Measurements from ENCODE around the gene SNTG2. TPM values are rescaled to one million over a fixed set of nuclear protein-coding genes. Genes with fewer than 3 reads are reported as not detected.

Gene SNTG2
- total RNA-seq, 3 donors from 2014 or later (not counting 1 experiment from before 2014, with no cell fraction given): not detected

DNA sequence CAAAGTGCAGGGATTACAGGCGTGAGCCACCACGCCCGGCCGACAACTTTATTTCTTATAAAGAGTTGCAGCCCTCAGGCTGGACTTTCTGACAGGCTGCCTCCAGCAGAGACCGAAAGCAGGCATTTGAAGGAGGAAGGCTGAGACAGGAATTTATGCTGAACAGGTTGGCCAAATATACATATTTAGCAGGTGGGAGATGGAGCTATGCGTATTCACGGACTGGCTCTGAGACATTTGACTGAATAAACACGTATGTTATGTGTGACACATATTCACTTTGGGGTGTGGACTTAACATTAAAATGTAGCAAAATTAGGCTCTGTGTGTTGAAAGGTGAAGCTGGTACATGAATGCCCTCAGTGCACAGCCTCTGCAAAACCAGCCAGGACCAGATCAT lies 65.9 kb downstream of the SNTG2 start:
- H3K36me3 ChIP-seq (ENCODE audit: control insufficient read depth, insufficient read depth, low read length): no peaks in the 10 kb centered on the region
- TF ChIP-seq, protein P1, sequence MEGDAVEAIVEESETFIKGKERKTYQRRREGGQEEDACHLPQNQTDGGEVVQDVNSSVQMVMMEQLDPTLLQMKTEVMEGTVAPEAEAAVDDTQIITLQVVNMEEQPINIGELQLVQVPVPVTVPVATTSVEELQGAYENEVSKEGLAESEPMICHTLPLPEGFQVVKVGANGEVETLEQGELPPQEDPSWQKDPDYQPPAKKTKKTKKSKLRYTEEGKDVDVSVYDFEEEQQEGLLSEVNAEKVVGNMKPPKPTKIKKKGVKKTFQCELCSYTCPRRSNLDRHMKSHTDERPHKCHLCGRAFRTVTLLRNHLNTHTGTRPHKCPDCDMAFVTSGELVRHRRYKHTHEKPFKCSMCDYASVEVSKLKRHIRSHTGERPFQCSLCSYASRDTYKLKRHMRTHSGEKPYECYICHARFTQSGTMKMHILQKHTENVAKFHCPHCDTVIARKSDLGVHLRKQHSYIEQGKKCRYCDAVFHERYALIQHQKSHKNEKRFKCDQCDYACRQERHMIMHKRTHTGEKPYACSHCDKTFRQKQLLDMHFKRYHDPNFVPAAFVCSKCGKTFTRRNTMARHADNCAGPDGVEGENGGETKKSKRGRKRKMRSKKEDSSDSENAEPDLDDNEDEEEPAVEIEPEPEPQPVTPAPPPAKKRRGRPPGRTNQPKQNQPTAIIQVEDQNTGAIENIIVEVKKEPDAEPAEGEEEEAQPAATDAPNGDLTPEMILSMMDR (IDR thresholded peaks at IDR 0.05): no peak
- ATAC-seq: no peak
- H3K27me3 ChIP-seq (ENCODE audit: control insufficient read depth, insufficient read depth, low read length): no peaks in the 10 kb centered on the region
- no peak overlapping the region for H3K27ac ChIP-seq (ENCODE audit: low read length)
- Mint-ChIP-seq H3K36me3 (no peaks in the 10 kb centered on the region), H3K27ac (no peak overlapping the region), H3K4me3 (no peak overlapping the region), H3K4me1 (no peaks in the 10 kb centered on the region), H3K9me3 (no peaks in the 10 kb centered on the region), H3K27me3 (ENCODE audit: low read depth in 2 of 2) (peaks cover 8 to 14% of the 10 kb centered on the region in 2 donors)
- intact Hi-C loops (cut with micrococcal nuclease): no loop called here
- no peaks in the 10 kb centered on the region for H3K9me3 ChIP-seq (ENCODE audit: control insufficient read depth, insufficient read depth, low read length)
- 96% methylated on average over 8 of the region's 8 CpGs for WGBS (ENCODE audit: insufficient coverage)
- H3K4me3 ChIP-seq (ENCODE audit: low read length): no peak overlapping the region
- DNase-seq: no peak
- H3K4me1 ChIP-seq (ENCODE audit: control insufficient read depth, insufficient read depth, low read length): no peaks in the 10 kb centered on the region

DNA sequence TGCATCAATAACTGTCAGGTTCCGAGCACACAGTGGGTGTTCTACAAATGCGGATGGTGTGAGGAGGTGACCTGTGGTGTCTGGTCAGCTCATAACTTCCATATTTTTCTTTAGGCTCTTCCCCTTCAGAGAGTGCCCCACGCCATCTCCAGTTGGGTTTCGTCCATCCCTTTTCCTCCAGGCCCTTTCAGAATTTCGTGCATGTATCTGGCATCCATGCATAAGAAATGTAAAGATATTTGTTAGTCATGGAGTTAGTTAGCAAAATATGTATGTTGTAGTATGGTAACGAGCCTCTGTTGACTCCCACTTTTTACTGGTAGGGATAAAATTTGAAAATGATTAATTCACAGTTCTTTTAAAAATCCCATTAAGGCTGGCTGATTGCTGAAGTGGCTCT lies 67.2 kb downstream of the SNTG2 start:
- Histone ChIP-seq H3K4me3 (ENCODE audit: low read length) (no peak overlapping the region), H3K27me3 (ENCODE audit: control insufficient read depth, insufficient read depth, low read length) (no peaks in the 10 kb centered on the region), H3K27ac (ENCODE audit: low read length) (no peak overlapping the region), H3K4me1 (ENCODE audit: control insufficient read depth, insufficient read depth, low read length) (no peaks in the 10 kb centered on the region), H3K36me3 (ENCODE audit: control insufficient read depth, insufficient read depth, low read length) (no peaks in the 10 kb centered on the region), H3K9me3 (ENCODE audit: control insufficient read depth, insufficient read depth, low read length) (no peaks in the 10 kb centered on the region)
- H3K36me3 Mint-ChIP-seq: no peaks in the 10 kb centered on the region
- ATAC-seq: no peak
- intact Hi-C loops (cut with micrococcal nuclease): no loop called here
- no peaks in the 10 kb centered on the region for H3K9me3 Mint-ChIP-seq
- H3K4me3 Mint-ChIP-seq: no peak overlapping the region
- 80% methylated on average over 6 of the region's 6 CpGs for WGBS (ENCODE audit: insufficient coverage)
- no peak for DNase-seq
- H3K27me3 Mint-ChIP-seq (ENCODE audit: low read depth in 2 of 2): peaks cover 8 to 10% of the 10 kb centered on the region in 2 donors
- H3K4me1 Mint-ChIP-seq: no peaks in the 10 kb centered on the region
- TF ChIP-seq, protein P1 (IDR thresholded peaks at IDR 0.05): no peak
- H3K27ac Mint-ChIP-seq: no peak overlapping the region

DNA sequence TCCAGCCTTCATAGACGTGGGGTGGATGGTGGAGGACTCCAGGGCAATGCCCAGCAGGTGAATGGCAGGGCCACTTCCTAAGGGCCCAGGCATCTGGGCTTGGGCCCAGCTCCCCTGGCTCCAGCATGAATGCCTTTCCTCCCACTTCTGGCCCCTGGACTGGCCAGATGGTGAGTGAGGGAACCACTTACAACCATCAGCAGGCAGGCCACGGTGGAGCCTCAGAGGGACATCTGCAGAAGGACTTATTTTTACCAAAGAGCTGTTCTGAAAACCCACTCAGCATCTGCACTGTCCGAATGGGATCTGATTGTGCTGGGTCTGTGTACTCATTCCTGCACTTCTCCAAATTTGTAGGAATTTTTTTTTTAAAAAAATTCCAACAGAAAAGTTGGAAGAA lies 69.6 kb downstream of the SNTG2 start:
- Mint-ChIP-seq H3K4me1 (no peaks in the 10 kb centered on the region), H3K9me3 (no peaks in the 10 kb centered on the region), H3K4me3 (no peak overlapping the region), H3K36me3 (no peaks in the 10 kb centered on the region), H3K27ac (no peak overlapping the region), H3K27me3 (ENCODE audit: low read depth in 2 of 2) (peaks cover 10 to 16% of the 10 kb centered on the region in 2 donors)
- no peak for ATAC-seq
- WGBS (ENCODE audit: insufficient coverage): 91% methylated on average over 3 of the region's 3 CpGs
- Histone ChIP-seq H3K36me3 (ENCODE audit: control insufficient read depth, insufficient read depth, low read length) (no peaks in the 10 kb centered on the region), H3K27me3 (ENCODE audit: control insufficient read depth, insufficient read depth, low read length) (no peaks in the 10 kb centered on the region), H3K4me3 (ENCODE audit: low read length) (no peak overlapping the region), H3K27ac (ENCODE audit: low read length) (no peak overlapping the region), H3K9me3 (ENCODE audit: control insufficient read depth, insufficient read depth, low read length) (no peaks in the 10 kb centered on the region), H3K4me1 (ENCODE audit: control insufficient read depth, insufficient read depth, low read length) (no peaks in the 10 kb centered on the region)
- intact Hi-C loops (cut with micrococcal nuclease): no loop called here
- TF ChIP-seq, protein P1 (IDR thresholded peaks at IDR 0.05): no peak
- no peak for DNase-seq

DNA sequence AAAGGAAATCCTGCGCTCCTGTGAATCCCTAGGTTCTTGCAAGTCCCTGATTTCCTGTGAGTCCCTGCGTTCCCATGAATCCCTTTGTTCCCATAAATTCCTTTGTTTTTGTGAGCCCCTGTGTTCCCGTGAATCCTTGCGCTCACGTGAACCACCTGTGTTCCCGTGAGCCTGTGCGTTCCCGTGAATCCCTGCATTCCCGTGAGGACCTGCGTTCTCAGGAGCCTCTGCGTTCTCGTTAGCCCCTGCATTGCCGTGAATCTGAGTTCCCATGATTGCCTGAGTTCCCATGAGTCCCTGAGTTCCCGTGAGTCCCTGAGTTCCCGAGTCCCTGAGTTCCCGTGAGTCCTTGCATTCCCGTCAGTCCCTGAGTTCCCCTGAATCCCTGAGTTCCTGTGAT lies 71.5 kb downstream of the SNTG2 start:
- no peaks in the 10 kb centered on the region for H3K27me3 ChIP-seq (ENCODE audit: control insufficient read depth, insufficient read depth, low read length)
- Mint-ChIP-seq H3K27me3 (ENCODE audit: low read depth in 2 of 2) (peaks cover 18 to 30% of the 10 kb centered on the region in 2 donors), H3K4me1 (no peaks in the 10 kb centered on the region), H3K27ac (no peak overlapping the region), H3K9me3 (no peaks in the 10 kb centered on the region), H3K36me3 (no peaks in the 10 kb centered on the region), H3K4me3 (no peak overlapping the region)
- WGBS (ENCODE audit: insufficient coverage): 92% methylated on average over 17 of the region's 17 CpGs
- ATAC-seq (no peak), DNase-seq (no peak)
- no peaks in the 10 kb centered on the region for H3K9me3 ChIP-seq (ENCODE audit: control insufficient read depth, insufficient read depth, low read length)
- no peaks in the 10 kb centered on the region for H3K4me1 ChIP-seq (ENCODE audit: control insufficient read depth, insufficient read depth, low read length)
- H3K4me3 ChIP-seq (ENCODE audit: low read length): no peak overlapping the region
- no peak overlapping the region for H3K27ac ChIP-seq (ENCODE audit: low read length)
- TF ChIP-seq, protein P1 (IDR thresholded peaks at IDR 0.05): no peak
- H3K36me3 ChIP-seq (ENCODE audit: control insufficient read depth, insufficient read depth, low read length): no peaks in the 10 kb centered on the region
- intact Hi-C loops (cut with micrococcal nuclease): no loop called here

Data from natural killer cell (primary cell).